Glomerular visceral epithelial cell (primary cell): ENCODE results near the gene ZNF594.
"Not testable (repeated sequence)": the region's sequence is repeated elsewhere in the genome, so short reads cannot be mapped to it uniquely, and the experiment has no call there.

Experiments
- DNase-seq: peaks from one replicate; pipeline ENCODE4 v3.0.0-alpha.2; 2016; ENCODE audit errors: extremely low spot score

Gene ZNF594

GRCh38 chr17:5136580-5137412 lies 54.9 kb downstream of the ZNF594 start:
- DNase-seq, result not testable (repeated sequence)

- no peak for DNase-seq
Measured at GRCh38 chr17:5135726-5136579, 55.7 kb downstream of the ZNF594 start.

- DNase-seq, result not testable (repeated sequence)
Measured at GRCh38 chr17:5135131-5135712, 56.4 kb downstream of the ZNF594 start.

GRCh38 chr17:5134571-5134970 lies 57.1 kb downstream of the ZNF594 start:
- not testable (repeated sequence) for DNase-seq

GRCh38 chr17:5133961-5134360 lies 57.7 kb downstream of the ZNF594 start:
- not testable (repeated sequence) for DNase-seq

- no peak for DNase-seq
Measured at GRCh38 chr17:5133311-5133710, 58.4 kb downstream of the ZNF594 start.

GRCh38 chr17:5132503-5133225 lies 59.0 kb downstream of the ZNF594 start:
- DNase-seq, result not testable (repeated sequence)

- not testable (repeated sequence) for DNase-seq
Measured at GRCh38 chr17:5131799-5132502, 59.7 kb downstream of the ZNF594 start.

GRCh38 chr17:5131146-5131715 lies 60.4 kb downstream of the ZNF594 start:
- DNase-seq, result no peak

GRCh38 chr17:5130687-5131086 lies 61.0 kb downstream of the ZNF594 start:
- not testable (repeated sequence) for DNase-seq

GRCh38 chr17:5130261-5130660 lies 61.4 kb downstream of the ZNF594 start:
- not testable (repeated sequence) for DNase-seq

- DNase-seq, result not testable (repeated sequence)
Measured at GRCh38 chr17:5129770-5130169, 61.9 kb downstream of the ZNF594 start.
